Hepatic stellate cell (primary cell): Measurements from ENCODE around the gene TGM2.

Experiments used
- DNase-seq: peaks from one replicate; pipeline ENCODE4 v3.0.0; 2011; ENCODE audit warnings: low spot score

The TGM2 gene

DNA sequence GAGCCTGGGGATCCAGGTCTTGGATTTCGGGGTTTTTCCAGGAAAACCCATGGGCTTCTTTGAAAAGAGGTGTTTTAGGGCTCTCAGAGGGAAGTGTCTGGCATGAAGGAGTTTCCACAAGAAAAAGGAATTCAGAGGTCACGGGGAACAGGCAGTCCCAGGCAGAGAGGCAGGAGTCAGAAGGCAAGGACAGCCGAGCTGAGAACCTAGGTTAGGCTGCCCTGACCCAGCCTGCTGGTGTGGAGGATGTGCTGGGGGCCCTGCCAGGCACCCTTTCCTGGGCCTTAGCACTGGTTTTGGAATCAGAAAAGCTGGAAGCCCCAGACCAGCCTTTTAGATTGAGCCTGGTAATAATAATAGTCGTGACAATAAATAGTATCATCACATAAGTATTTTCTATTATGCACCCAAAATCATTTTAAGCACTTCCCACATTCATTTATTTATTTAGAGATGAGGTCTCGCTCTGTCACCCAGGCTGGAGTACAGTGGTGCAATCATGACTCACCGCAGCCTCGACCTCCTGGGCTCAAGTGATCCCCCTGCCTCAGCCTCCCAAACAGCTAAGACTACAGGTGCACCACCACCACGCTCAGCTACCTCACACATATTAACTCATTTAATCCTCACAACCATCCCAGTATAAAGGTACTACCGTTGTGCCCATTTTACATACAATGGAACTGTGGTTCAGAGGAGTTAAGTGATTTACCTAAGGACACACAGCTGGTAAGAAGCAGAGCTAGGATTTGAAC is 19.9 kb downstream of the TGM2 start:
- peak; percentile 65 for DNase-seq

- DNase-seq = no peak
These were observed 20.5 kb downstream of the TGM2 start for GRCh38 chr20:38144598-38144973.

DNA sequence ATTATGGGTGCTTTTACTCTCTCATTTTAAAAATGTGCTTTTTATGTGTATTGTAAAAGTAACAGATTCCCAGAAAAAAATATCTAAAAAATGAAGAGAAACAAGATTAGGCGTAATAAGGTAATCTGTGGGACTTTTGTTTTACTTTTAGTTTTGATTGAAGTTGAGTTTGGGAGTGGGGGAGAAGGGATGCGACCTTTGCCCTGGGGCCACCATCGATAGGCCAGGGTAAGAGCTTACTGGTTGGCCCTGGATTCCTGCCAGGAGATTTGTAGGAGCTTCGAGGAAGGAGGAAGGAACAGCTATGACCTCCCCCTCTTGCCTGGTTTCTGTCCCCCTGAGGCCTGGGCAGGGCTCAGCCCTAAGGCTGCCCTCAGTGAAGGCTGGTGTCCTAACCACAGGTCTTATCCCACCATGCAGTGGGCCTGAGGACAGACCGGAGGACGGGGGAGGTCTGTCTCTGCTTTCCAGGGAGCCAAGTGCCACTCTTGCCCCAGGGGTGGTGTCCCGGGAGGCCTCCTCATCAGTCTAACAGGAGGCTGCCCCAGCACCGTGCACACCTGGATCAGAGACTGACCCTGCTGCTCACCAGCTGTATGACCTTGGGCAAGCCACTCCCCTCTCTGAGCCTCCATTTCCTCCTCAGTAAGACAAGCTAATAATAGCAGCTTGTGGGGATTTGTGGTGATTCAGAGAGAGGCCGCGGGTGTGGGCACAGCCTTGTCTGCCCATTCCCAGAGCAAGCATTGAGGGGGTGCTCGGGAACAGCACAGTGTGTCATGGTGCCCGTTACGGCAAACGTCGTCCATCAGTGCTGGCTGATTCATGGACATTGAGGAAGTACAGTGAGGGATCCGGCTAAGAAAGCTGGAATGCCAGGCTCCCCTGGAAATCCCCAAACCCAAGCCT is 21.2 kb downstream of the TGM2 start:
- DNase-seq = peak; percentile 80

DNA sequence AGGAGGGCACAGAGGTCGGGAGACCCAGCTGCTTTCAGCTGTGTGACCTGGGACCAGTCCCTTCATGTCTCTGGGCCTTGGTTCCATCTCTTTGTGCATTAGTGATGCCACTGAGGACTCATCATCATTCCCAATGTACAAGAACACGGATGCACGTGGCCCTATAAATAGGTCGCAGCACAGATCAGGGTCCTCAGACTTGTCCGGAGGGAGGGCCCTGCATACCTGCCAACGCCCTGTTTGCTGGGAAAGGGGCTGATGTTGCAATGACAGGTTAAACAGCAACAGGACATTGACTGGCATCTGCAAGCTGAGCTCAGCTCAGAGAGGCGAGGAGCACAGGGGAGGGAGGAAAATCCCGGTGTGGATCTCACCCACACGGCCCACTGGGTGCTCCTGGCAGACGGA is 21.8 kb downstream of the TGM2 start:
- DNase-seq = peak; percentile 35

DNA sequence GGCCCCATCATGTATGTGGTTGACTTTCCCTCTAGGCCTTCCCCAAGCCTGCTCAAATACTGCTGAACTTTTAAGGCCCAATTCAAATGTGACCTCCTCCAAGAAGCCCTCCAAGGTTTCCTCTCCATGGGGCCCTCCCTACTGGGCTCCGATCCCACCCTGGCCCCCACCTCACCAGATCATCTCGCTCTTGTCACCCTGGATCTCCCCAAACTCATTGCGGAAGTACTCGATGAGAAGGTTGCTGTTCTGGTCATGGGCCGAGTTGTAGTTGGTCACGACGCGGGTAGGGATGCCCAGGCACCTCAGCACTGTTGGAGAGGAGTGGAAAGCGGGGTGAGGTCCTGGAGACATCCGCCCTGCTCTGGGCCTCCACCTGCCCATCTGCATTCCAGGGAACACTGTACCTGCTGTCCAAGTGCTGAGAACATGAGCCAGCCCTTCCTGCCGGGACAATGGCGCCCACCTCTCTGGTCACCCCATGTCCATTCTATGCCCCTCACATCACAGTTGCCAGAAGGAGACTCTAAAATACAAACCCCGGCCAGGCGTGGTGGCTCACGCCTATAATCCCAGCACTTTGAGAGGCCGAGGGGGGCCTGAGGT is 23.1 kb downstream of the TGM2 start:
- DNase-seq = no peak

DNA sequence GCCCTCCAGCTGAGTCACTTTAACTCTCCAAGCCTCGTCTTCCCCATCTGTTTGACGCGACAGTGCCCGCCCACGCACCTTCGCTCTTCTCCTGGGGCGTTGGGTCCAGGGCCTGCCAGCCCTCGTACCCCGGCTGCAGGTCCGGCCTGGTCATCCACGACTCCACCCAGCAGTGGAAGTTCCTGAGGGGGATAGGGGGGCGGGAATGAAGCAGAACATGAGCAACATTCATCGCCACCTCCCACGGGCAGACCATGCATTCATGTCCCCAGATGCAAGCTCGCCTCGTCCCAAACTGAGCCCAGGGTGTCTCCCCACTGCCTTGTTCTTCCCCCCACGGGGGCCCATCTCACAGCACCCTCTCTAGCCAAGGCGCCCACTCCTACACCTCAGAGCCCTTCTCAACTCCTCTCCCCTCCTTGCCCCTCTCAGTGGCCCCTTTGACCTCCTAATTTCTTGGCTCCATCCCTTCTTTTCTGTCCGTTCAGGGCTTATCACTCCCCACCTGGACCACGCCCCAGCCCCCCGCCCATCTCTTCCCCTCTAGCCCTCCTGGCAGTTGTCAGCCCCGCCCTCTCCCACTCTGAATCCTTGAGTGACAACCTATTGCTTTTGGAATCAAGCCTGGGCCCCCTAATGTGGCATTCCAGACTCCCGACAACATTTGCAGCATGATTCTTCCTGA is 23.7 kb downstream of the TGM2 start:
- no peak for DNase-seq

DNA sequence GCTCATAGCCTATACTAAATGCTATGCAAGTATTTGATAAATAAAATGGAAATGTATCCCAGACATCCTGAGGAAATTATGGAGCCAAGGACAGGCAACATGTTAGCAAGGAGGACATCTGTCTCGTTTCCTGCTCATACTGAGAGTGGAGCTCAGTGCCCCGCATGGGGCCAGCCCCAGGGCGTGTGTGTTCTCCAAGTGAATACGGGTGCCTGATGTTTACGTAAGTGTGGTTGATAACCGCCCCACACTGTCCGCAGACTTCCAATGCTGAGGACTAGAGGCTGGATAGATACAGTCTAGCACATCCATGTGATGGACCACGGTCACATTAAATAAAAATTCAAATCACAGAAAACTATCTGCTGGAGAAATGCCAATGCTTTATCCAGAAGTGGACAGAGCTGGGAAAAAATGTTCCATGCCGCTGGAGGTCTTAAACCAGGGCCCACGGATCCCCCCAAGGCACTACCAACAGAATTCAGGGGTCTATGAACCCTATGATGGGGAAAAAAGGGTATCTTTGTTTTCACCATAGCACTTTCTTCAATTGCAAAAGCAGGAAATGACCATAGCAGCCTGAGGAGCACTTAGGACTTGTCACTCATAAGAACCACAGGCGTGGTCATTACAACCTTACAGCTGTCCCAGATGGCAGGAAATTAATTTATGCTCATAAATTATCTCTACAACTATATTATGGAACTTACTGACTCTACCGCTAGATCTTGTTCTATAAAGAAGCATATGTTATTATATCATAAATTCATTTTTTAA is 24.9 kb downstream of the TGM2 start:
- DNase-seq = no peak

DNA sequence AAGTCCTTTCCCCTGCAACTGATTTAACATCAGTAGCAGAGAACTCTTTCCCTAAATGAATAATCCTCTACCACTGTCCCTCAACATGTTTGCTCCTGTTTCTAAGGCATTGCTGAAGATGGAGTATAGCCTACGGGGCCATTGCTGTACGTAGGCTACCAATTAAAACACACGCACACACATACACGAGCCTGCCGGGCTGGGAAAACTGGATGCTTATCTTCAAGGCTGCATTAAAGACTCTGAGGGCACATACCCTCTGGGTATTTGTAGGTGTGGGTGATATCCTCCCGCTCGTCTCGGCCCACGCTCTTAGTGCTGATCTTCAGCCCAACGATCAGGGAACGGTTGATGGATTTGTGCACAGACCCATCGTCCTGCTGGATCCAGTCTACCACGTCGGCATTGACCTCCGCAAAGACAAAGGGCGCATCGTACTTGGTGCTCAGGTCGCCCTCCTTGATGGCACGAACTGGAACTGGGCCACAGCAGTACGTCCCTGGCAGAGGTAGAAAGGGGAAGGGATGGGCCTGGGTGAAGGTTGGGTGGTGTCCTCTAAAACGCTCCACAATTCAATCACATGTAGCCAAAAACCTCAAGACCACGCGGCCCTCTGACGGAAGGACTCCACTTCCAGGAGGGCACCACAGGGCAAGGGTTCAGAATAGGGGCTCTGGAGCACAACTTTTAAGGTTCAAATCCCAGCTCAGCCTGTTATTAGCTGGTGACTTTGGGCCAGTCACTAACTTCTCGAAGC is 25.7 kb downstream of the TGM2 start:
- DNase-seq = no peak

DNA sequence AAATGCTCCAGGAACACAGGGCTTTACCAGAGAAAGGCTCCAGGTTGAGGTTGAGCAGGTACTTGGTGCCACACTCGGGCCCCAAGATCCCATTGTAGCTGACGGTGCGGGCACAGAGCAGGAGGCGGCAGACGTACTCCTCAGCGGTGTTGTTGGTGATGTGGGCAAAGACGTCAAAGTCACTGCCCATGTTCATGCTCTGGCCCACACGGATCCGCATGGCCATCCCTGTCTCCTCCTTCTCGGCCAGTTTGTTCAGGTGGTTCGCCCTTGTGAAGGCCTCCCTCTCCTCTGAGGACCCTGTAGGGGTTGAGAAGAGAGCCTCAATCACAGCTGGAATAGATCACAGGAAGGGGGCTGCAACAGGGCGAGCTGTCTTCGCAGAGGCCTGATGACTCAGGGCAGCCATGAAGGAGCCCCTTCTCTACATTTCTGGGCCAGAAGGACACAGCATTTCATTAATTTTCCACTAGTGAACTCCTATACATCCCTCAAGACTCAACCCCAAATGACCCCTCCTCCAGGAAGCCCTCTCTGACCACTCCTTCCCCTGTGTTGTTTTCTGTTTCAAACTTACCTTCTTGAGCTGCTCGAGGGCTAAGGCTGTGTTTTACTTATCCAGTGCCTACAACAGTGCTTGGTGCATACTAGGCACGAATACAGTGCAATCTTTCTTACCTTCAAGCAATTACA is 26.8 kb downstream of the TGM2 start:
- DNase-seq = no peak

GRCh38 chr20:38137441-38138037 is 27.5 kb downstream of the TGM2 start:
- DNase-seq = no peak

GRCh38 chr20:38136421-38137245 is 28.4 kb downstream of the TGM2 start:
- no peak for DNase-seq

GRCh38 chr20:38135651-38136420 is 29.2 kb downstream of the TGM2 start:
- DNase-seq = no peak

- DNase-seq = no peak
These were observed 29.8 kb downstream of the TGM2 start for GRCh38 chr20:38135271-38135650.

DNA sequence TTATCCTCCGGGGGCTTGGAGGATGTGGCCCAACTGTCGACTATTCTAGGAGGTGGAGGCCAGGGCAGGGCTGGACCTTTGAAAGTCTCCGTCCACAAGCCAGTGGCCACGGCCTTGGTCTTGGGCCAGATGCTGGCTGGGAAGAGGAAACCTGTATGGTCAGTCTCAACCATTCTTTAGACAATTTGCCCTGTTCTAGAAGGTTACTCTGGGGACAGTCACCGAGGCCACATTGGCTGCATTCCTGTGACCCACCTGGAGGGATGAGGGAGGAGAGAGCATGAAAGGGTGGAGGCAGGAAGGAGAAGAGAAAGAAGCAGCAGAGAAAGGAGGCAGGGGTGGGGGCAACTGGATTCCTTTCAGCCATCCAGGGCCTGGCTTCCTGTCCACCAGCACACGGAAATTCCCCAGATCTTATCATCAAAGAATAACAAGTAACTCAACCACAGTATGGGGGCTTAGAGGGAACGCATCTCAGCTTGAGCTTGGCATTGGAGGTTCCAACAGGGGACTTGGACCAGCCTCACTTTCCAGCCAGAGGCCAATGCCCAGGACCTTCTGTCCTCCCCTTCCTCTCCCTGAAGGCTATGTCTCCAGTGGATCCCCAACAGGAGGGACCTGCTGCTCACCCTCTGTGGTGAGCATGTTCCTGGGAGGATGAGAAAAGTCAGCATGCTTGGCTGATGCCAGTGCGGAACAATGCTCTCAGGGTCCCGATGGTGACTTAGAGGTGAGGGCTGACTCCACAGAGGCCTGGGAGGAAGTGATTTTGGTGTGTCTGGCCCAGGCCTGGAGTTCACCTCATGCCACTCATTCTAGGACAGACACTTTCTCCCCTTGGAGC is 30.4 kb downstream of the TGM2 start:
- peak; percentile 79 for DNase-seq

- DNase-seq = no peak
These were observed 31.2 kb downstream of the TGM2 start for GRCh38 chr20:38133680-38134426.

DNA sequence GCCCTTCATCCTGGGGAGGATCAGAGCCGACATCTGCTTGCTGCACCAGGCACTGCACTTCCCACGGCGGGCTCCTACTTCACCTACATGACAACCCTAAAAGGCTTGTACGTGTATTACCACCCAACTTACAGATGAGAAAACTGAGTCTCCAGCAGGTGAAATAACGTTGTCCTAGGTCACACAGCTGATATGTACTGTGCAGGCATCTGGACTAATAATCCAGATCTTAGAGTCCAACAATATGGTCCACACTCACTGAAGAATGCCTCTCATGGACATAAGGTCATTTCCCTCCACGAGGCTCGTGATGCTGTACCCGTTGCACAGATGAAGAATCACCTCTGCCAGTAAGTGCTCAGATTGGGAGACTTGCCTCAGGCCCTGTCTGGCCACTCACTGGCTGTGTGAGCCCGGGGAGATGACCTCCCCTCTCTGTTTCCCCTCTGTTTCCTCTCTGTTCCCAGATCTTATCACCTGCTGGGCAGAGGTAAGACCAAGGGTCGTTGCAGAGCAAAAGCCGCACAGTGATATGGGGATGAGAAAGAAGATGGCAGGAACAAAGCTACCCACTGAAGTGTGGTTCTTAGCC is 32.1 kb downstream of the TGM2 start:
- DNase-seq = no peak
